Endothelial cell of umbilical vein (primary cell): ENCODE data around the gene IMPG2. TPM values are rescaled to one million over a fixed set of nuclear protein-coding genes. Genes with fewer than 3 reads are reported as not detected.

Experiments used
- BruUV-seq: library from RNA; stranded (reverse); fragments of 400-500 nt; replicated peaks from 2 replicates; lab custom pipeline; 2021; lab: Mats Ljungman, UMichigan
- CTCF ChIA-PET: fragments of 300-600, 350-600 bp; sonication (Branson Sonifier 250); formaldehyde crosslinking; loops from one replicate; lab custom pipeline; 2021; ENCODE audit warnings: antibody characterized with exemption, inconsistent platforms; lab: Charles Lee
- POLR2A ChIA-PET: fragments of 300-600, 350-600 bp; sonication (Branson Sonifier 250); formaldehyde crosslinking; loops from one replicate; lab custom pipeline; 2021; ENCODE audit warnings: antibody characterized with exemption, inconsistent platforms; lab: Charles Lee
- DNase-seq: peaks from one replicate; pipeline ENCODE4 v3.0.0-alpha.2; 2011; ENCODE audit warnings: low read depth, low spot score
- FAIRE-seq: peaks from 2 replicates; lab custom pipeline; 2011; peaks lifted over from hg19 to GRCh38; lab: Jason Lieb, UNC
- H2AFZ ChIP-seq: 2 replicates; pipeline ENCODE4 v1.6.0; 2012; ENCODE audit warnings: low read depth, low read length, control low read depth, inconsistent platforms
- H3K27ac ChIP-seq: 2 replicates; pipeline ENCODE4 v1.5.1; 2011; ENCODE audit warnings: low read depth, mild to moderate bottlenecking, control low read depth, low read length, moderate library complexity; ENCODE audit not compliant: insufficient read depth
- H3K27me3 ChIP-seq, 2 experiments: 2 replicates each; pipeline versions ENCODE4 v1.6.0 to v1.6.1; 2011; ENCODE audit warnings: low read length in 2 of 2, mixed read lengths in 1 of 2; ENCODE audit not compliant: control insufficient read depth in 2 of 2, insufficient read depth in 2 of 2
- H3K36me3 ChIP-seq, 2 experiments: 2 replicates in 1 of 2; 3 replicates in 1 of 2; pipeline ENCODE4 v1.5.1; 2011; ENCODE audit warnings: low read length in 2 of 2, mild to moderate bottlenecking in 1 of 2, moderate library complexity in 1 of 2; ENCODE audit not compliant: control insufficient read depth in 2 of 2, insufficient read depth in 2 of 2; ENCODE audit errors: extremely low read depth in 1 of 2
- H3K4me1 ChIP-seq: 3 replicates; pipeline ENCODE4 v1.5.1; 2011; ENCODE audit warnings: mild to moderate bottlenecking, low read length; ENCODE audit not compliant: control insufficient read depth, insufficient read depth; ENCODE audit errors: extremely low read depth
- H3K4me2 ChIP-seq: 2 replicates; pipeline ENCODE4 v1.6.1; 2011; ENCODE audit warnings: low read length, control low read depth, mixed read lengths; ENCODE audit not compliant: insufficient read depth
- H3K4me3 ChIP-seq, 3 experiments: fragments of 200-600 bp in 1 of 3; sonication (generic), shearing (Covaris generic) in 1 of 3; replicated peaks in 1 of 3; 2 replicates each; pipeline ENCODE4 v1.5.1; 2011 to 2016; ENCODE audit warnings: control low read depth in 3 of 3, low read length in 3 of 3, mild to moderate bottlenecking in 2 of 3, inconsistent platforms in 1 of 3, low read depth in 1 of 3, moderate library complexity in 1 of 3; ENCODE audit not compliant: insufficient read depth in 1 of 3
- H3K79me2 ChIP-seq: 2 replicates; pipeline ENCODE4 v1.6.0; 2012; ENCODE audit warnings: low read length, inconsistent platforms; ENCODE audit not compliant: control insufficient read depth, insufficient read depth
- H3K9ac ChIP-seq: replicated peaks from 2 replicates; pipeline ENCODE3; 2011; ENCODE audit warnings: low read length, control low read depth; ENCODE audit not compliant: insufficient read depth; ENCODE audit errors: extremely low read depth
- H3K9me1 ChIP-seq: replicated peaks from 3 replicates; pipeline ENCODE4 v1.6.0; 2011; ENCODE audit warnings: mild to moderate bottlenecking, low read length; ENCODE audit not compliant: control insufficient read depth, insufficient read depth; ENCODE audit errors: extremely low read depth
- H3K9me3 ChIP-seq: replicated peaks from 2 replicates; pipeline ENCODE4 v1.5.1; 2012; ENCODE audit warnings: low read length, inconsistent platforms; ENCODE audit not compliant: control insufficient read depth, insufficient read depth
- H4K20me1 ChIP-seq: replicated peaks from 2 replicates; pipeline ENCODE3; 2011; ENCODE audit warnings: mild to moderate bottlenecking, low read length; ENCODE audit not compliant: control insufficient read depth, insufficient read depth; ENCODE audit errors: extremely low read depth
- EZH2 ChIP-seq: IDR thresholded peaks from 2 replicates; pipeline ENCODE4 v1.6.1; 2012; ENCODE audit warnings: borderline replicate concordance, low read depth, mild to moderate bottlenecking, moderate library complexity, low read length, inconsistent platforms; ENCODE audit not compliant: severe bottlenecking
- FOS ChIP-seq: IDR thresholded peaks from 2 replicates; pipeline ENCODE4 v1.6.1; 2011; ENCODE audit warnings: mild to moderate bottlenecking, low read length, moderate library complexity, borderline replicate concordance; ENCODE audit not compliant: insufficient read depth
- GATA2 ChIP-seq: IDR thresholded peaks from 2 replicates; pipeline ENCODE4 v1.7.0; 2011; ENCODE audit warnings: low read depth, mild to moderate bottlenecking, moderate library complexity, mixed read lengths, low read length; ENCODE audit not compliant: insufficient read length, insufficient read depth
- JUN ChIP-seq: IDR thresholded peaks from 2 replicates; pipeline ENCODE4 v1.6.1; 2011; ENCODE audit warnings: borderline replicate concordance, low read depth; ENCODE audit not compliant: insufficient read length, insufficient read depth
- MYC ChIP-seq: IDR thresholded peaks from one replicate; pipeline ENCODE4 v1.6.1; 2011; ENCODE audit warnings: mild to moderate bottlenecking, low read depth, low read length
- POLR2A ChIP-seq: IDR thresholded peaks from 2 replicates; pipeline ENCODE4 v1.6.1; 2012; ENCODE audit warnings: low read depth, mild to moderate bottlenecking, control low read depth, low read length
- POLR2AphosphoS5 ChIP-seq: IDR thresholded peaks from 2 replicates; pipeline ENCODE4 v1.6.1; 2012; ENCODE audit warnings: low read depth, mild to moderate bottlenecking, control low read depth, low read length, moderate library complexity; ENCODE audit not compliant: insufficient read depth
- dilution Hi-C: fragments of 300-500 bp; cut with MboI; formaldehyde crosslinking; loops from one replicate; pipeline ENCODE4 v1.15.0; 2019; ENCODE audit warnings: low sequenced_read_pairs; ENCODE audit not compliant: extremely low pct_ligation_motif_present
- intact Hi-C: fragments of 100-400 bp; cut with micrococcal nuclease; formaldehyde crosslinking; loops from one replicate; pipeline ENCODE4 v1.10.0; 2022
- polyA plus RNA-seq, 4 experiments: library from polyadenylated mRNA; depleted of rRNA in 3 of 4; stranded (reverse) in 3 of 4; unstranded in 1 of 4; fragments of >200 nt; gene quantifications; 2 replicates each; pipeline versions ENCODE4 v1.2.1 to v1.2.3, GENCODE V29; 2011 to 2012; ENCODE audit warnings: missing spikeins in 1 of 4
- total RNA-seq: library from RNA; stranded (reverse); gene quantifications from 2 replicates; pipeline ENCODE4 v1.2.3, GENCODE V29; 2021
- TF ChIP-seq, protein P1 (sequence below), 2 donors: IDR thresholded peaks; 1 replicate in 1 of 2; 2 replicates in 1 of 2; pipeline ENCODE4 v1.5.1; 2011; ENCODE audit warnings: low read length in 2 of 2, mild to moderate bottlenecking in 2 of 2, moderate library complexity in 2 of 2, control low read depth in 1 of 2, inconsistent platforms in 1 of 2, low read depth in 1 of 2; ENCODE audit not compliant: insufficient read depth in 1 of 2; ENCODE audit errors: extremely low read depth in 1 of 2
- TF ChIP-seq, protein P2 (sequence below): IDR thresholded peaks from 2 replicates; pipeline ENCODE4 v1.6.1; 2011; ENCODE audit not compliant: insufficient read depth, insufficient read length

Gene IMPG2
- total and polyA plus RNA-seq, 2 donors (not counting 3 experiments of a cell fraction or from before 2014, with no cell fraction given): 0.39 to 0.71 TPM

DNA sequence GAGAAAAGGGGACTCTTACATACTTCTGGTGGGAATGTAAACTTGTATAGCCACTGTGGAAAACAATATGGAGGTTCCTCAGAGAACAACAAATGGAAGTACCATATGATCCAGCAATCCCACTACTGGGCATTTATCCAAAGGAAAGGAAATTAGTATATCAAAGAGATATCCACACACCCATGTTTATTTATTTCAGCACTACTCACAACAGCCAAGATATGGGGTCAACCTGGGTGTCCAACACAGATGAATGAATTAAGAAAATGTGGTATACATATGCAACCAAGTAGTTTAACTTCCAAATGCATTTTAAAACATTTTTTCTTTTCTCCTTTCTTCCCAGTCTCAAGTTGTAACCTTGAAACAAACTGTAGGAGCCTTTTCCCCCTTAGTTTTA, 54.3 kb downstream of the IMPG2 start:
- ChIA-PET POLR2A (no interaction called here), CTCF (no interaction called here)
- H3K9me1 ChIP-seq: no peaks in the 10 kb centered on the region
- dilution Hi-C loops: no loop called here
- no peak overlapping the region for H3K27ac ChIP-seq
- H2AFZ ChIP-seq: no peak overlapping the region
- no peaks in the 10 kb centered on the region for H3K9me3 ChIP-seq
- H3K4me3 ChIP-seq: no peak overlapping the region
- no peaks in the 10 kb centered on the region for H3K36me3 ChIP-seq
- no peak for TF ChIP-seq FOS
- TF ChIP-seq, protein P1, sequence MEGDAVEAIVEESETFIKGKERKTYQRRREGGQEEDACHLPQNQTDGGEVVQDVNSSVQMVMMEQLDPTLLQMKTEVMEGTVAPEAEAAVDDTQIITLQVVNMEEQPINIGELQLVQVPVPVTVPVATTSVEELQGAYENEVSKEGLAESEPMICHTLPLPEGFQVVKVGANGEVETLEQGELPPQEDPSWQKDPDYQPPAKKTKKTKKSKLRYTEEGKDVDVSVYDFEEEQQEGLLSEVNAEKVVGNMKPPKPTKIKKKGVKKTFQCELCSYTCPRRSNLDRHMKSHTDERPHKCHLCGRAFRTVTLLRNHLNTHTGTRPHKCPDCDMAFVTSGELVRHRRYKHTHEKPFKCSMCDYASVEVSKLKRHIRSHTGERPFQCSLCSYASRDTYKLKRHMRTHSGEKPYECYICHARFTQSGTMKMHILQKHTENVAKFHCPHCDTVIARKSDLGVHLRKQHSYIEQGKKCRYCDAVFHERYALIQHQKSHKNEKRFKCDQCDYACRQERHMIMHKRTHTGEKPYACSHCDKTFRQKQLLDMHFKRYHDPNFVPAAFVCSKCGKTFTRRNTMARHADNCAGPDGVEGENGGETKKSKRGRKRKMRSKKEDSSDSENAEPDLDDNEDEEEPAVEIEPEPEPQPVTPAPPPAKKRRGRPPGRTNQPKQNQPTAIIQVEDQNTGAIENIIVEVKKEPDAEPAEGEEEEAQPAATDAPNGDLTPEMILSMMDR (IDR thresholded peaks at IDR 0.05; ENCODE audit: extremely low read depth in 1 of 2, insufficient read depth in 1 of 2, low read depth in 1 of 2, low read length in 2 of 2): no peak
- TF ChIP-seq JUN: no peak
- no peak for TF ChIP-seq MYC
- TF ChIP-seq POLR2A: no peak
- TF ChIP-seq, protein P2, sequence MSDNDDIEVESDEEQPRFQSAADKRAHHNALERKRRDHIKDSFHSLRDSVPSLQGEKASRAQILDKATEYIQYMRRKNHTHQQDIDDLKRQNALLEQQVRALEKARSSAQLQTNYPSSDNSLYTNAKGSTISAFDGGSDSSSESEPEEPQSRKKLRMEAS: no peak
- no peak for TF ChIP-seq GATA2
- no peak for TF ChIP-seq POLR2AphosphoS5
- TF ChIP-seq EZH2: no peak
- no peak for FAIRE-seq
- intact Hi-C loops: no loop called here
- DNase-seq: no peak
- H3K27me3 ChIP-seq: no peaks in the 10 kb centered on the region
- no peaks in the 10 kb centered on the region for H3K4me1 ChIP-seq
- no peak overlapping the region for H3K4me2 ChIP-seq
- H3K9ac ChIP-seq: no peak overlapping the region
- no peaks in the 10 kb centered on the region for H4K20me1 ChIP-seq
- no TSS peak for BruUV-seq
- H3K79me2 ChIP-seq: no peaks in the 10 kb centered on the region
